Islet of Langerhans (tissue), 1 donor: ENCODE data around the gene NFIC.

Source experiments
- FAIRE-seq: peaks from one replicate; lab custom pipeline; 2011; peaks lifted over from hg19 to GRCh38; lab: Jason Lieb, UNC

Gene NFIC

GRCh38 chr19:3470500-3471128 lies 104.2 kb downstream of the NFIC start:
- FAIRE-seq: no peak

- FAIRE-seq: no peak
Measured at GRCh38 chr19:3471954-3472655, 105.7 kb downstream of the NFIC start.

DNA sequence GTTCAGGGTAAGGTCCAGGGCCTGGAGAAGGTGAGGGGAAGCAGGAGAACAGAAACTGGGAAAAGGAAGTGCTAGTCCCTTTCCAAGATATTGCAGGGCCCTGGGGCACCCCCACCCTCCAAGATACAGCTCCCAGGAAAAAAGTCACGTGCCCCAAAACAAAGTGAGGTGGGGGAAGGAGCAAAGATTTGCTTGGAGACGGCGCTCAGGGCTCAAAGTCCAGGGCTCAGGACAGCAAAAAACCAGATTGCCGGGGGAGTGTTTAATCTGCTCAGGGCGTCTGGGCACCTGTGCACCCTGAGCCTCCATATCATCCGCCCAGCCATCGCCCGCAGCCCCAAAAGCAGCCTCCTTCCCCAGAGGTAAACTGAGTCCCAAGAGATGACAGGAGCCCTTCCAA lies 107.6 kb downstream of the NFIC start:
- FAIRE-seq: no peak

- no peak for FAIRE-seq
Measured at GRCh38 chr19:3474614-3475013, 108.2 kb downstream of the NFIC start.

DNA sequence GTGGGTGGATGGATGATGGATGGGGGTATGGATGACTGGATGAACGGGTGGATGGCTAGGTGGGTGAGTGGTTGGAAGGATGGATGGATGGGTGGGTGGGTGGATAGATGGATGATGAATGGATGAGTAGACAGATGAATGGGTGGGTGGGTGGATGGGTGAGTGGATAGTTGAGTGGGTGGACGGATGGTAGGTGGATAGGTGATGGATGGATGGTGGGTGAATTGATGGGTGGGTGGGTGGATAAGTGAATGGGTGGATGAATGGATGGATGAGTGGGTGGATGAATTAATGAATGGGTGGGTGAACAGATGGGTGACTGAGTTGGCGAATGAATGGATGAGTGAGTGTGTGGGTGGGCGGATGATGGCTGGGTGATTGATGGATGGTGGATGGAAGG lies 109.1 kb downstream of the NFIC start:
- no peak for FAIRE-seq

- no peak for FAIRE-seq
Measured at GRCh38 chr19:3476830-3477229, 110.4 kb downstream of the NFIC start.

DNA sequence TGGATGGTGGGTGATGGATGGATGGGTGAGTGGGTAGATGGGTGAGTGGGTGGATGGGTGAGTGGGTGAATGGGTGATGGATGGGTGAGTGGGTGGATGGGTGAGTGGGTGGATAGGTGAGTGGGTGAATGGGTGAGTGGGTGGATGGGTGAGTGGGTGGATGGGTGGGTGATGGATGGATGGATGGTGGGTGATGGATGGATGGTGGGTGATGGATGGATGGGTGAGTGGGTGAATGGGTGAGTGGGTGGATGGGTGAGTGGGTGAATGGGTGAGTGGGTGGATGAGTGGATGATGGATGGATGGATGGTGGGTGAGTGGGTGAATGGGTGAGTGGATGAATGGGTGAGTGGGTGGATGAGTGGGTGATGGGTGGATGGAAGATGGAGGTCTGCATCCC lies 111.1 kb downstream of the NFIC start:
- no peak for FAIRE-seq

- no peak for FAIRE-seq
Measured at GRCh38 chr19:3477951-3478350, 111.6 kb downstream of the NFIC start.

DNA sequence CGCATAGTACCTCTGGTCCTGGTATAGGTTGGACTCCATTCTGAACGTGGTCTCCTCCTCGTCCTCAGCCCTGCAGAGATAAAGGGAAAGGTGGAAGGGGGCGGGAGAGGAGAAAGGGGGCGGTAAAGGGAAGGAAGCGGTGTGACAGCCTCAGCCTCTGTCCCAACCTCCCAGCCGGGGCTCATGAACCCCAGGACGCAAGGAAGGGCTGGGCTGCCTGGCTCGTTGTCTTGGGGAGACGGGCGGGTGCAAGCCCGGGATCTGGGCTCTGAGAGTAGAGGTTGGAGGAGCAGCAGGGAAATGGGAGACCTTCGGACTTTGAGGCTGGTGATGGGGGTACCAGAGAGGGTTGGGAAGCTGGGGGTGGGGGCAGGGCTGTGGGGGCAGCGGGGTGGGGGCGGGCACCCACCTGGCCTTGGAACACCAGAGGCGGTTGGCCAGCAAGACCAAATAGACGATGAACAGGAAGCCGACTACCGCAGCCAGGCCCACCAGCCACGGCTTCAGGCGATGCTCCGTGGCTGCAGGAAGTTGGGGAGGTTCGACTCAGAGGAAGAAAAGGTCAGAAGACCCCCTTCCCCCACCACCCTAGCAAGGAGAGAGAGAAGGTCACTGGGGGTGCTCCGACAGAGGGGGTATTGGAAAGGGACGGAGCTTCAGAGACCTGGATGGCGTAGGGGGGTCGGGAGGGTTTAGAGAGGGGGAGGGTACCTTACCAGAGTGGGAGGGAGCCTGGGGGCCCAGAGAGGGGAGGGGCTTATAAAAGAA lies 112.2 kb downstream of the NFIC start:
- no peak for FAIRE-seq

DNA sequence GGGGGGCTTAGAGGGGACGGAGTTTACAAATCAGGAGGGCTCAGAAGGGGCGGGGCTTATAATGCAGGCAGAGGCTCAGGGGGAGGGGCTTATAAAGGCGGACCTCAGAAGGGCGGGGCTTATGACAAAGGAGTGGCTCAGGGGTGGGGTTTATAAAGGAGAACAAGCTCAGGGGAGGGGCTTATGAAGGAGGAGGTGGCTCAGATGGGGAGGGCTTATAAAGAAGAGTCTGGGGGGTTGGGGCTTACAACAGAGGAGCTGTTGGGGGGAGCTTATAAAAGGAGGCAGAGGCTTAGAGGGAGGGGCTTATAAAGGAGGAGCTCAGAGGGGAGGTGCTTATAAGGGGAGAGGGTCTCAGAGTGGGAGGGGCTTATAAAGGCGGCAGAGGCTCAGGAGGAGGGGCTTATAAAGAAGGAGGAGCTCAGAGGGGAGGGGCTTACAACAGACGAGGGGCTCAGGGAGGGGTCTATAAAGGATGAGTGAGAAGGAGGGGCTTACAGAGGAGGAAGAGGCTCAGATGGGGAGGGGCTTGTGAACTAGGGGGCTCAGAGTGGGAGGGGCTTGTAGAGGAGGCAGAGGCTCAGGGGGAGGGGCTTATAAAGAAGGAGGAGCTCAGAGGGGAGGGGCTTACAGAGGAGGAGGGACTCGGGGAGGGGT lies 112.9 kb downstream of the NFIC start:
- no peak for FAIRE-seq

GRCh38 chr19:3479834-3480215 lies 113.4 kb downstream of the NFIC start:
- FAIRE-seq: no peak

DNA sequence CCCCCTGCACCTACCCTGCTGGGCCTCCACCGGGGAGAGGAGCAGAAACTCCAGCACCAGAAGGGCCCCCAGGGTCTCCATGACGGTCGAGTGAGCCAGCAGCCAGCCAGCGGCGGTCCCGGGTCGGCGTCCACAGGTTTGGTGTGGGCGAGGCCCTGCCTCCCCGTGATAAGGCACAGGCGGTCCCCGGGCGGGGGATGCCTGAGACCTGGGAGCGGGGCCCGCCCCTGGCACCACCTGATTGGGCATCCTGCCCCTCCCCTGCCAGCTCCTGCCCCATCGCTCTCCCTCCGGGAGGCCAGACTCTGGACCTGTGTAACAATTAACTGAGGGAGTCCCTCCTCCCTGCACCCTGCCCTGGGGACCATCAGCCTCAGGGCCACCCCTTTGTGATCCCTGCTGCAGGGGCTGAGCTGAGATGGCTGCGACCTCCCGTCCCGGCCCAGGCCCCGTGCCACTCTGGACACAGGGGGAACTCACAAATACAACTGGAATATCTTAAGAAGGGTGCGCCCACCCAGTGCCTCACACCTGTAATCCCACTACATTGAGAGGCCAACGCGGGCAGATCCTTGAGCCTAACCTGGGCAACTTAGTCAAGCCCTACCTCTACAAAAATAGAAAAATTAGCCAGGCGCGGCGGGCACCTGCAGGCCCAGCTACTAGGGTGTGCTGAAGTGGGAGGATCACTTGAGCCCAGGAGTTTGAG lies 114.2 kb downstream of the NFIC start, which contains the start of gene SMIM24:
Gene SMIM24 (minus strand): TSS at position 143 of the 709 bp plus-strand sequence. CDS start 62 bp downstream, at position 81.
- FAIRE-seq: no peak

DNA sequence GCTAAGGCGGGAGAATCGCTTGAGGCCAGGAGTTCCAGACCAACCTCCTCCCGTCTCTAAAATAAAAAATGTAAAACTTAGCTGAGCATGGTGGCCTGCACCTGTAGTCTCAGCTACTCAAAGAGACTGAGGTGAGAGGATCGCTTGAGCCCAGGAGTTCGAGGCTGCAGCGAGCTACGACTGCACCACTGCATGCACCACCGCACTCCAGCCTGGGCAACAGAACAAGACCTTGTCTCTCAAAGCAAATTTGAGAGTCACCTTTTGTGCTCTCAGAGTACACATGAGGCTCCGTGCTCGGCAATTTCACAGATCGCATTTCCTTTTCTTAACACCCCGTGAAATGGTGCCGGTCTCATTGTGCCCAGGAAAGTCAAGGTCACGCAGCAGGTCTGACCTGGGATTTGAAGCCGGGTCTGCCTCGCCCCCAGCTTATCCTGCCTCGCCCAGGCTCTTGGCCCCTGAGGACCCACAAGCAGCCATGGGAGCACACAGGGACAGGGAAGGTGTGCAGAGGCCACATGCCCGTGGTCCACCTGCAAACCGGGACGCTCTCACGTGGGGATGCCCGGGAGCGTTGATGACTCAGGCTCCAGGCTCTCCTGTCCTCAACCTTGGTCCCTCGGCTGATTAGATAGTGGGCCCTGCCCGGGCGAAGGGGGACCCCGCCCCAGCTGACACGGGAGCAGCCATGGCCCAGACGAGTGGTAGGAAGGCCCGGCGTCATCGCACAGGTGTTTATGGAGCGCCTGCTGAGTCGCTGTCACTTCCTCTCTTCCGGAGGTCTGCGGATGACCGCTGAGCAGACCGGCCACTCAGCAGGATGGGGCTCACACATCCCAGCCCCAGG lies 115.1 kb downstream of the NFIC start:
- no peak for FAIRE-seq

GRCh38 chr19:3482507-3483225 lies 116.3 kb downstream of the NFIC start:
- FAIRE-seq: no peak

DNA sequence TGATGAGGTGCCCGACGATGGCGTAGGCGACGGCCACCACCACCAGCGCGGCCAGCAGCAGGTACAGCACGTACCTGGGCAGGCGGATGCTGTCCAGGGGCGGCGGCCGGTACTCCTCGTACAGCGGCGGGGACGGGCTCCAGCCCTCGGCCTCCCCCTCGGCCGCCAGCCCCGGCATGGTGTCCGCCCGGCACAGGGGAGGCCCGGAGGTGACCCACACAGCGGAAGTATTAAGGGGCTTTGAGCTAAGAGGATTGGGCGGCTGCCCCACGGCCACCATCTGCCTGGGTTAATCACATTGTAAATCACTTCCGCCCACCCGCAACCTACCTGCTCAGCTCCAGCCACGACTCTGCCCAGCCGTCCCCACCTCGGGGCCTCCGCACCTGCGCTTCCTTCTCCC lies 116.8 kb downstream of the NFIC start, which contains the start of gene SMIM44:
Gene SMIM44 (minus strand): TSS at position 216 of the 403 bp plus-strand sequence. CDS start 38 bp downstream, at position 178.
- no peak for FAIRE-seq

DNA sequence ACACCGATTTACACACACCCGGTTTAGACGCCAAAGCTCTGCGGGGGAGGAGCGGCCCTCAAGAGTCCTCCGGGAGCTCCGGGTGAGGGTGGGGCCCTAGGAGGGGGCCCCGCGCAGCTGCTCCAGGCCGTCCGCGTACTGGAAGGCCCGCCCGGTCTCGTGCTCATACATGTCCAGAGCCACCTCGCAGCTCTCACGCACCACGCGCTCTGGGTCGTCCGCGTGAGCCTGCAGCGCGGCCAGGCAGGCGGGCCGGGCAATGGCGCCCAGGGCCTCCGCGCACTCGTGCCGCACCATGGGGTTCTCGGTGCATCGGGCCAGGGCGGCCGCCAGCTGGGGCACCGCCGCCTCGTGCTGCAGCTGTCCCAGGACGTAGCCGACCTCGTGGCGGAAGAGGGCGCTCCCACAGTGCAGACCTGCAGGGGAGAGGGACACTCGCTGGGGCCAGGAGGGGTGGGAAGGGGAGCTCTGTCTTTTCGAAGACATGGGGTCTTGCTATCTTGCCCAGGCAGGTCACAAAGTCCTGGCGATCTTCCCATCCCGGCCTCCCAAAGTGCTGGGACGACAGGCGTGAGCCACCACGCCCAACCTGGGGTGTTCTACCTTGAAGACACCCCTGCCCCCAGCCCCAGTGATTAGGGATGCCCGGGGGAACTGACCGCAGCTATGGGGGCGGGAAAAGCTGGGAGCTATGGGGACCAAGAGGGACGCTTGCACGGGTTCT lies 125.2 kb downstream of the NFIC start:
- FAIRE-seq: no peak

DNA sequence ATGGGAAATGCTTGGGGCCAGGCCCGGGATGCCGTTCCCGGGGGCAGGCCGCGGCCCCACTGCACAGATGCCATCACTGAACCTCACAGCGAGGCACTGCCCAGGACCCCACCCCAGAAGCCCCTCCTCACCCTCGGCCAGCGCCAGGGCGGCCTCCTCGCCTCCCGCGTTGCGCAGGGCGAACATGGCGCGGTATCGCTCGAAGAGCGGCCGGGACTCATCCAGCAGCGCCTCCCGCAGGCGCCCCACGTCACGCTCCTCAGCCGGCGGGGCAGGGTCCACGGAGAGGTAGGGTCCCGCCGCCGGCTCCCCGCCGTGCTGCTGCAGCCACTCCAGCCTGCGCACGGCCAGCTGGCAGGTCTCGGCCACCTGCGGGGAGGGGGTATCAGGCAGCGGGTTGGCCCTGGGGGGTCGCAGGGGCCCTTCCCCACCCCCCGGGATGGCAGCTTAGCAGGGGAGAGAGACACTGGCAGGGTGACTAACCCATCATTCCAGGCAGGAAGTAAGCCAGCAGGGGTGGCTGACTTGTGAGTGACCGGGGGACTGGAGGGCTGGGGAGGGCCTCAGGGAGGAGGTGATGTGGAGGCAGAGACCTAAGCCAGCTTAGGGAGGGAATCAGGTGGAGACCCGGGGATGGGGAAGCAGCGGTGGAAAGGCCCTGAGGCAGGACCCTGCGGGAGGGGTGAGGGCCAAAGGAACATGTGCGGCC lies 125.9 kb downstream of the NFIC start:
- FAIRE-seq: no peak

DNA sequence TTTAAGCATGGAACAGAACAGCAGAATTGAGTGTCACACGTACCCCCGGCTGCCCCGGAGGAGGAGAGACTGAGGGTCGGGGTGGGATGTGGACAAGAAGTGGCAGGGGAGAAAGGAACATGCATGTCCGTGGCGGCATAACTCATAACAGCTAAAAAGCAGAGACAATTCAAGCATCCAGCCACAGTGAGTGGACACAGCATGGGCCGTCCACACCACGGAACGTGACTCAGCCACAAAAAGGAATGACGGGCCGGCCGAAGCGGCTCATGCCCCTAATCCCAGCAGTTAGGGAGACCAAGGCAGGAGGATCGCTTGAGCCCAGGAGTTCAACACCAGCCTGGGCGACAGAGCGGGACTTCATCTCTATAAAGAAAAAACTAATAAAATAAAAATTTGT lies 126.5 kb downstream of the NFIC start:
- FAIRE-seq: no peak

GRCh38 chr19:3493651-3494050 lies 127.3 kb downstream of the NFIC start:
- no peak for FAIRE-seq
